ENCODE results near the gene ALKBH3.

Gene ALKBH3

DNA sequence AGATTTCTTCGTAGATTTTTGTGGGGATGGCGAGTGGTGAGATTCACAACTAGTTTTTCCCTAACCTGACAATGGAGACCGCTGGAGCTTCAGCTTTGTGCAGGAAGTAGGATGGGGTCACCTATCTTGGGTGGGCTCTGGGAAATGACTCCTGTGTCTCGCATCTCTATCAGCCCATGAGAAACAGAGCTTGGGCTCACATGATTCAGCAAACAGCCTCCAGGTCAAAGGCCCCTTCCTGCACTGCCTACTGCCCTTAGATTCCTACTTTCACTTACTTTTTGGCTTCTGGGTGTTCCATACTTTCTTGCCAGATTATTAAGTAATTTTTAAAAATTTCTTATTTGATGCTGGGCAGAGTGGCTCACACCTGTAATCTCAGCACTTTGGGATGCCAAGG is 88.1 kb downstream of the ALKBH3 start:
- DNase-seq = no peak

DNA sequence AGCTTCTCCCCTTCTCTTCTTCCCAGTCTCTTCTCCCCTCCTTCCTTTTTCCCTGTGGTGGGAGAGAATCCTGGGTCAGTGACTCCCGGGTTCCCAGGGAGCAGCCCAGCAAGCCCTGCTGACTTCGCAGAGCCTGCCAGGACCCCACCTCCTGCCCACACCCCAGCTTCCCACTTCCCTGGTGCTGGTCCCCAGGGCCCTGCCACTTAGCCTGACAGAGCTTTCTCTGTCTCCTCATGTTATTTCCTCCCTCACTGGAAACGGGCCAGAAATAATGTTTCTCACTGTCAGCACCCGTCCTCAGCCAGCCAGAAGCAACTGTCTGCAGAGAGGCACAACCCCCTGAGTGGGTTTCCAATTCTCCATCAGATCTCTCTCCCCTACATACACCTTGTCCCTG is 88.9 kb downstream of the ALKBH3 start:
- no peak for DNase-seq

Measured in NCI-H187 (cell line).